ENCODE data around the gene MMP2.

MMP2 gene

GRCh38 chr16:55453909-55454308, 25.1 kb upstream of the MMP2 start:
- no peak for TF ChIP-seq CTCF (conservative IDR thresholded peaks at IDR 0.05; ENCODE audit: low read depth, low read length)
- H3K4me3 ChIP-seq (ENCODE audit: low read depth, low read length), result no peak overlapping the region
- no peak for DNase-seq (ENCODE audit: low read depth)

DNA sequence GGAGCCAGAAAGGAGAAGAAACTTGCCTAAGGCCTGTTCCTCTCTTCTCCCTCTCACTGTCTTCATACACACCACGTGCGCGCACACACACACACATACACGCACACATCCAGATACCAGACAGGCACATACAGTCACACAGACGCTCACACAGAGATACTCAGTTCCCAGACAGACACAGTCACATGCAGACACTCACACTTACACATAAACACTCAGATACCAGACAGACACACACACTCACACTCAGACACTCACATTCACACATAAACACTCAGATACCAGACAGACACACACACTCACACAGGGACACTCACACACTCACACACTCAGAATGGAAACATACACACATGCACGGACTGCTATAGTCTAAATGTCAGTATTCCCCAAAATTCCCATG, 24.1 kb upstream of the MMP2 start:
- no peak for DNase-seq (ENCODE audit: low read depth)
- H3K4me3 ChIP-seq (ENCODE audit: low read depth, low read length), result no peak overlapping the region
- TF ChIP-seq CTCF (conservative IDR thresholded peaks at IDR 0.05; ENCODE audit: low read depth, low read length), result no peak

DNA sequence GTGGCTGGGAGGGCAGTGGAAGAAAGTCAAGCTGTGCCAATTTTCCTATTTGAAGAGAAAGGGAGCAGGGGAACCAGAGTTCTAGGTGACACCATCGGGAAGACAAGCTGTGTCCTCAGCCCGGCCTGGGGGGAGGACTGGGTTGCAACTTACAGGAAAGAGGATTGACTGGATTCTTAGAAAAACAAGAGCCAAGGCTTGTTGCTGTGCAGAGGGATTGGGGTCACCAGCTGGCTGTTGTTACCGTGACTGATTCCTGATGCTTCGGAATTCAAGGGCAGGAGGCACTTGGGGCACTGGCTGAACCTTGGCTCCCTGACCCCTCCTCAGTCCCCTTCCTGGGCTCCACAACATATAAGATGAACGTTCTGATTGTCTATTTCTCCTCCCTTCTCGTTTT, 16.8 kb upstream of the MMP2 start:
- no peak for DNase-seq (ENCODE audit: low read depth)
- no peak for TF ChIP-seq CTCF (conservative IDR thresholded peaks at IDR 0.05; ENCODE audit: low read depth, low read length)
- no peak overlapping the region for H3K4me3 ChIP-seq (ENCODE audit: low read depth, low read length)

GRCh38 chr16:55464375-55464774, 14.6 kb upstream of the MMP2 start:
- TF ChIP-seq CTCF (conservative IDR thresholded peaks at IDR 0.05; ENCODE audit: low read depth, low read length), result no peak
- no peak overlapping the region for H3K4me3 ChIP-seq (ENCODE audit: low read depth, low read length)
- DNase-seq (ENCODE audit: low read depth), result no peak

GRCh38 chr16:55465077-55465896, 13.7 kb upstream of the MMP2 start:
- peak; percentile 90 for DNase-seq (ENCODE audit: low read depth)
- peak; percentile 100 for TF ChIP-seq CTCF (conservative IDR thresholded peaks at IDR 0.05; ENCODE audit: low read depth, low read length)
- H3K4me3 ChIP-seq (ENCODE audit: low read depth, low read length), result no peak overlapping the region

- DNase-seq (ENCODE audit: low read depth), result no peak
- no peak for TF ChIP-seq CTCF (conservative IDR thresholded peaks at IDR 0.05; ENCODE audit: low read depth, low read length)
- H3K4me3 ChIP-seq (ENCODE audit: low read depth, low read length), result no peak overlapping the region
These were observed 12.8 kb upstream of the MMP2 start for GRCh38 chr16:55466209-55466608.

GRCh38 chr16:55467898-55468297, 11.1 kb upstream of the MMP2 start:
- TF ChIP-seq CTCF (conservative IDR thresholded peaks at IDR 0.05; ENCODE audit: low read depth, low read length), result no peak
- DNase-seq (ENCODE audit: low read depth), result no peak
- H3K4me3 ChIP-seq (ENCODE audit: low read depth, low read length), result no peak overlapping the region
